CD4-positive, alpha-beta T cell treated with Interleukin-1 beta for 1 hour (primary cell): ENCODE results near the gene DENND1B.
A peak's percentile ranks its signal among the peaks of the same experiment; 100 is the strongest.
"Not testable (repeated sequence)": the region's sequence is repeated elsewhere in the genome, so short reads cannot be mapped to it uniquely, and the experiment has no call there.

Experiments
- DNase-seq, 2 donors: peaks; one replicate each; pipeline ENCODE4 v3.0.0-alpha.2; 2020 to 2022

DENND1B gene

DNA sequence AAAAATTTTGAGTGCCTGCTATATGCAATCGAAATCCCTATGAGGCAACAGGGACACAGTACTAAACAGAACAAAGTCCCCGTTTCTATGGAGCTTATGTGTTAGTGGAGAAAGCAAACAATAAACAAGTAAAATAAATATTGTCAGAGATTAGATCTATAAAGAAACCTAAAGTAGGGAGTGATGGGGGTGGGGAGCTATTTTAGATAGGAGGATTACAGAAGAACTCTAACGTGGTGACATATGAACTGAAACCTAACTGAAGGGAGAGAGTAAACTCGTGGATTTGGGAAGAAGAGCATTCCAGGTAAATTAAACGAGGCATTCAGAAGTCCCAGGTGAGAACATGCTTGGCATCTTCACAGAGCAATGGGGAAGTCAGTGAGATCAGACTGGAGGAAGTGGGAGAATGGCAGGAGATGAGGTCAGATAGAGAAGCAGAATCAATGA is 154.5 kb downstream of the DENND1B start:
- DNase-seq = no peak

DNA sequence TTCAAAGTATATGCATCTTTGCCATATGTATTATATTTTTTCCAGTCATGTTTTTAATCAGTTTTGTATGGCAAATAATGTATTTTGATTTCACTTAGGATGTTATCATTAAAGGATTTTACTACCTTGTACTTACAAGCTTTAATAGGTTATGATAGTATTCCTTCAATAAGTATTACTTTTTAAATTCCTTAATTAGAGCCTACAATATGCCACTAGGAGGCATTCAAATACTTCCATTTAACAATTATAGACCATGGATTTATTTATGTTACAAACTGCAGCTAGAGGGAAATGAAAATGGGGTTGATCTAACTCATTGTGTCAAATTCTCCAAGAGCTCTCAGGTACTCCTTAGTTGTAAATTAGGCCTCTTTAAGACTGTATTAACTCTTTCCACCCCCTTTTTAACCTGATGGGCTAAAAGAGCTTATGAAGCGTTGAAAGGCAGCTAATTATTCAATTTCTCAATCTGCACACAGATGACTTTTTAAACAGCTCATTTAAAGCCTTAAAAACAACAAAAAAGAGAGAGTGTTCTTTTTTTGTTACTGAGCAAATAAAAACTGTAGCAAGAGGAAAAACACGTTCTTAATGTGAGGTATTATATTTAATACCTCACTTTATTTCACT is 156.2 kb downstream of the DENND1B start:
- DNase-seq = peak in 1 of 2 donors; percentile 21

DNA sequence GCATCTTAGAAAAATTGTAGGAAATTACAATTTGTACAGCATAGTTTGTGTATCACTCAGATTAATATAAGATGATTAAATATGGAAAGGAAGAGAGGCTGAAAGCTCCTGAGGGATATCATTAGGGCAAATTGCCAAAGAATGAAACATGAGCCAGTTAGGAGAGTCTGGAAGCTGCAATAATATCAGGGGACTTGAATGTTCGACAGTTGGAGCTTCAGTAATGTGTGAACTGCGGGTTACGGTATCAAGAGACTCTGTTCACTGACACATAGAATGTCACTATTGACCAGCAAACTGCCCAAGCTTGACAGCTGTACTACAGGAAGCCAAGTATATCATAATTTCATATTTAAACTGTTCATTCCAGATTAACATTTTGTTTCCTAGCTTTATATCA is 157.2 kb downstream of the DENND1B start:
- DNase-seq = no peak

DNA sequence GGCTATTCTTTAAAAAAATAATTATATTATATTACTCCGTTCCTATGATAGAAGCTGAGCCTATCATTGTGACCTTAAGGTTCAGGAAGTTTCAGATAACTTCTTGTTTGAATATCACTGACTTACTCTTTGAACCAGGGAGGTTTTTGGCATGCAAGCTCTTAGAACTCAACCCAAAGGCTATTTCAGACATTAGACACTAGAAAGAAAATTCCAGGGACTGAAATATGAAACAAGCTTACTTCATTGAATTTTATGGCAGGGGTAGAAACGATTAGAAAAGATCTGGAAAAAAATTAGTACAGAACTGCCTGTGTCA is 159.6 kb downstream of the DENND1B start:
- DNase-seq = no peak

DNA sequence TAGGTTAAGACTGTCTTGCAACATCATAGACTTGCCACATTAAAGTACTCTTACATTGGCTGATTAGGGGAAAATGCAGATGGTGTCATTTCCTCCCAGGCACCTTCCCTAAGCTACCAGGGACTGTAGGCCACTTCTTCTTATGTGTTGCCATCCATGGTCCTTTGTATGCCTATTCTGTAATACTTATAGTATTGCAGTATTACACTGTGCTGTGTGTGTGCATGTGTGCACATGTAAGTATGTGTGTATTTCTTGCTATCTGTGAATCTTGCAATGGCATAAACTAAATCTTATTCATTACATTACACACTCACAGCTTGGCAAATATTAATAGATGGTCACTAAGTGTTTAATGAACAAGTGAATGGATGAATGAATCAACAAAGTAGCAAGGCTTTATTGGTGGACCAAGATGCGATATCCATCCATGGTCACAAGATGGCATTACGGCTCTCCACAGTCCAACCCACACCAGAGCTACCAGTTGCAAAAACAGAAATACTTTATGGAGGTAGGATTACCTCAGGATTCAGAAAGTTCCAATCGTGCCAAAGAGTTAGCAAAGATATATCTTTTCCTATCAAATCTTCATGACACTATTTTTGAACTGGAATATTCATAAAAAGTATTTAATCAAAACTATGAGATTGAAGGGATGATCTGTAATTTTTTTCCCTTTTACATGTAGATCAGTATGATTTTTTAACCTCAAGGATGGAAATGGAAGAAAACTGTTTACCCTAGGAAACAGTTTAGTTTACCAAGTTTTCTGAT is 160.2 kb downstream of the DENND1B start:
- peak; percentile 11 to 23 for DNase-seq

DNA sequence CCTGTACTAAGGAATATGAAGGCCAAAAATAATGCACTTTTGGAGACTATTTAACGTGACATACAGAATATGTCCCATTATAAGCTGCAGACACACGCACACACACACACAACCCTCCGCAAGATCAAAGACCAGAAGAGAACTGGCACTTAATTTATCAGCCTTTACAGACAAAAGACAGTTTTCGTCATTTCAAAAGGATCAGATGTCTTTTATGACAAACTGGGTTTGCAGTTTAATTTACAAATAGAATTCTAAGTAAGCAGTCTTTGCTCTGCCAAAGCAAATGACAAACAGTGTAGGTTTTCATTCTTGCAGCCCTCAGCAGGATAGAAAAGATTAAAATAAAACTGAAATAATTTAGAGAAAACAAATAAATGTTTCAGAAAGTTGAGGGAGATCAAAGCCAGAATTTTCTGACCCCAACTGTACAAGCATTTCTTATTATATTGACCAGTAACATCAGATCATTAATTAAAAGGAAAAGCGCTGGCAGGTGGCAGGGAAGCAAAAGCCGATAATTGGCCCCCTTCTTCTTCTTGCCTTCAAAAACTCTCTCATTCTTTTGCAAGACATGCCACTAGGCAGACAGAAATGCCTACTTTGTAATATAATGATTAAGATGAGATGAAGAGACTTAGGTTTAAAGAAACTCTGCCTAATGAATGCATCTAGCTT is 169.0 kb downstream of the DENND1B start:
- no peak for DNase-seq

DNA sequence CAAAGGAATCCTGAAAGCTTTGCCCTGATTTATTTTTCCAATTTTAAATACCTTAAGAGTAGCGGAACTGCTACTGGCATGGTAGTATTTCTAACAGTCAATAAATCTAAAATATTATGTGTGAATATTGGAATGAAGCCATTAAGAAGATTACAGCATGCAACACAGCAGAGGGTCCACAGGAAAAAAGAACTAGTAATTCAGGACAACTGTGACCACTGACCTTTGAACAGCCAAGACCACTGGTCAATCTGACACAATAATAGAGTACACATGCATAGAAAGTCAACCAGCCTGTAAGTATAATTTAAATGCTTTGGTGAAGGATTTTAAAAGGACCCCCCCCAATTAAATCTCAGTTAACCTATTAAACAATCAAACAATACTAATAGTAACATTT is 171.0 kb downstream of the DENND1B start:
- DNase-seq = no peak

DNA sequence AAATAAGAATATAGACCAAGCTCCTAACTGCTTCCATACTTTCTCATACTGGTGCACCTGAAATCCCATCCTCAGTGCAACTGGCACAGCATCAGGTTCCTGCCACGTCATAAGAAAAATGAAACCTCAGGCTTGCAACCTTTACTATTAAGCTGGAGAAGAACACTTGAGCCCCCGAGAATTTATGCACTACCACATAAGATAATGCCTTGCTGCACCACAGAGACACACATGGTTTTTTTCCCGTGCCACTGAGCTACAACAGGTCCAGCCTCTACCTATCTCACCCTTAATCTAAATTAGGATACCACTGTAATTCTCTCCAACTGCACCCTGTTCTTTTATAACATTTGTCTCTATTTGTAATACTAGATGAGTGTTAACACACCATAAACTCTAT is 174.5 kb downstream of the DENND1B start:
- no peak for DNase-seq

DNA sequence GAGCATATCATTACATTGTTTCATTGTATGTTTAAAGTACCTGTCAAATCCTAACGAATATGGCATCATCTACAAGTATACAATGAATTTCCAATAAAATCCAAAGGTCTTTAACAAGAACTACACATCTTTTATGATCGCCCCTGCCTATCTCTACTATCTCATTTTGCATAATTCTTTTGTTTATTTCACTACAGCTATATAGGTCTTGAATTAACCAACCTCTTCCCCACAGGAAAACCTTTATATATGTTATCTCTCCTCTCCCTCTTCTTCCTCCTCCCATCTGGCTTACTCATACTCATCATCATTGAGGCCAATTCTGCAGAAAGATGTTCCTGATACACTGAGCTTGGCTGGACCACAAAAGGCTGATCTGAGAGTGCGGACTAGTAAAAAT is 175.5 kb downstream of the DENND1B start:
- DNase-seq = no peak

DNA sequence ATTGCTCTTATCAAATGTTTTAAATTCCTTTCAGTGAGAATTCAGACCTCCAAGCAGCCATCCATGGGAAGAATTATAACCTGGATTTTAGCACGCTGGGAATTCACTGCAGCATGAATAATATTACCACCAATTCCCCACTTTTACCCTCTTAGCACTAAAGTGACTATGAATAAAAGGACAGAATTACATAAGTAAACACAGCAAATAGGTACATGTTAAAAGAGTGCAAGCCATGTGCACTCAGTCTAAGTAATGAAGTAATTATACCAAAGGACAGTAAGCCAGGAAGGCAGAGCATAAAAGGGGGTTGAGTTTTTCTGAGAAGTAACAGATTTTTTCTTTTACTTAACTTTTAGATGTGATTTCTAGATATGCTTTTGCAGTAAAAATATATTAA is 176.3 kb downstream of the DENND1B start:
- no peak for DNase-seq

DNA sequence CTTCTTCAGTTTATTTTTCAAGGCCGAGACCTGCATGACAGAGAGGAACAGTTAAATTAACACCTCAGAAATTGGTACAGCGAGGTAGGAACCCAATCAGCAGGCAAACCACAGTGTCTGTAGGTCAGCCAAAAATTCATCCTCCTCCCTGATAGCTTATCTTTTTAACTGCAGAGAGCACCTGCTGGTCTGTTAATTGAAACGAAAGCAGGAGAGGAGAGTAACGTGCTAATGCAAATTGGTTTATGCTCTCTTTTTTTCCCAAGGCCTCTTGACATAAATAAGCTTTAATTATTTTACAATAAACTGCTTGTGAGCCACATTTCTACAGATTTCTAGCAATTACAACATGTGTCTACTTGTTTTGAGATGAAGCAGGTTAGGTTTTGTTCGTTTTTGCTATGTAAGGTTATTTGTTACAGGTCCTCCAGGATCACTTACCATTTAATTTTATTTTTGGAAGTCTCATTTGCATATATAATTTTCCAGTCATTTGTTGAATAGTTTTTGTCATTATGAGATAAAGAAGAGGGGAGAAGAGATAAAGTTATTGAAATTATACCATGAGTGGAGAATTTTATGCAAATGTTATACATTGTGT is 179.9 kb downstream of the DENND1B start:
- DNase-seq = no peak

DNA sequence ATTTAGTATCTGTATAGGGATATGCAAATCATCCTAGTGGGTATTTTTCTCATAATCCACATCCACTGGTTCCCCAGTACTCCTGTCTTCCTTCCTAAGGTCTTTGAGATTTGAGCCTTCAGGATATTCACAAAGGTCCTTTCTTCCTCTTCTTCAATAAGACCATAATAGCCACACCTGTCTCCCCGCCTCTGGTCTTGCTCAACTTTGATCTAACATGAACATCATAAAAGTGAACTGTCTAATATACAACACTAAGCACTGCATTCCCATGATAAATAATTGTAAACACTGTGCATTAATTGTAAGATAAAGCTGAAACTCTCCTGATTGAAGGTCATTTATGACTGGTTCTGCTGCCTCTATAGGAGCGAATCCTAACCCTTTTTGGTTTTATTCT is 184.6 kb downstream of the DENND1B start:
- DNase-seq = no peak

DNA sequence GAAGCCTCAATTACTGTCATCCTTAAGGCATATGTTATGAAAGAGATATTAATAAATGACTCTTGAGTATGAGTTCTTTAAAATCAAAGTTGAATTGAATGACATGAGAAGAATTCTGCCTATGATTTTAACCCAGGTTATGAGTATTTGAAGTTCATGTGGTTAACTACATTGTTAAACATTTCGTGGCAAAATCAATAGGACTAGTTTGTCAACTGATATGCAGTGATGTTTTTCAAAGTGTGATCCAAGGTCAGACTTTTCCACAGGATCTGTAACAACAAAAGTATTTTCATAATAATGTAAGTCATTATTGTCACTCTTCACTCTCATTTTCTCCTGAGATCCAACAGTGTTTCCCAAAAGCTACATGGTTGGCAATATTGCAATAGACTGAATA is 189.5 kb downstream of the DENND1B start:
- no peak for DNase-seq

DNA sequence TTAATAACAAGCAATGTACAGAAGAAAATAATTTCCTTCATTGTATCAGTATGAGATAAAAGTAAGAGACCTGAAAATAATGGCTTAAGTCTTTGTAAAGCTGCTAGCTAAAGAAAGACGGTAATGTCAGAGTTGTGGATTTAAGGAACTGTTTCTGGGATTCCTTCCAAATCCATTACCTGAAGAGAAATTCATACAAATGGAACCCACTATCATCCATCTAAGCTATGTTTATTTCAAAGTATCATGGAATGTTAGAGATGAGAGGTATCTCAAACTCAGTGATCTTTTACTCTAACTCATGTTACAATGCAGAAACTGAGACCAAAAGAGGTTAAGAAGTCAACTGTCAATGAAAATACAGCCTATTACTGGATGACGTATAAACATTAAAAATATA is 197.7 kb downstream of the DENND1B start:
- no peak for DNase-seq

DNA sequence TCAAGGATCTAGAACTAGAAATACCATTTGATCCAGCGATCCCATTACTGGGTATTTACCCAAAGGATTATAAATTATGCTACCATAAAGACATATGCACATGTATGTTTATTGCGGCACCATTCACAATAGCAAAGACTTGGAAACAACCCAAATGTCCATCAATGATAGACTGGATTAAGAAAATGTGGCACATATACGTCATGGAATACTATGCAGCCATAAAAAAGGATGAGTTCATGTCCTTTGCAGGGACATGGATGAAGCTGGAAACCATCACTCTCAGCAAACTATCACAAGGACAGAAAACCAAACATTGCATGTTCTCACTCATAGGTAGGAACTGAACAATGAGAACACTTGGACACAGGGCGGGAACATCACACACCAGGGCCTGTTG is 199.7 kb downstream of the DENND1B start:
- not testable (repeated sequence) for DNase-seq

DNA sequence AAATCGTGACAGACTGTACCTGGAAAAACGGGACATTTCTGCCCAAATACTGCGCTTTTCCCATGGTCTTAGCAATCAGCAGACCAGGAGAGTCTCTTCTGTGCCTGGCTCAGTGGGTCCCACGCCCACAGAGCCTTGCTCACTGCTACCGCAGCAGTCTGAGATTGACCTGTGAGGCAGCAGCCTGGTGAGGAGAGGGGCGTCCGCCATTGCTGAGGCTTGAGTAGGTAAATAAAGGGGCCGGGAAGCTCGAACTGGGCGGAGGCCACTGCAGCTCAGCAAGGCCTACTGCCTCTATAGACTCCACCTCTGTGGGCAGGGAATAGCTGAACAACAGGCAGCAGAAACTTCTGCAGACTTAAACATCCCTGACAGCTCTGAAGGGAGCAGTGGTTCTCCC is 203.1 kb downstream of the DENND1B start:
- DNase-seq = no peak

DNA sequence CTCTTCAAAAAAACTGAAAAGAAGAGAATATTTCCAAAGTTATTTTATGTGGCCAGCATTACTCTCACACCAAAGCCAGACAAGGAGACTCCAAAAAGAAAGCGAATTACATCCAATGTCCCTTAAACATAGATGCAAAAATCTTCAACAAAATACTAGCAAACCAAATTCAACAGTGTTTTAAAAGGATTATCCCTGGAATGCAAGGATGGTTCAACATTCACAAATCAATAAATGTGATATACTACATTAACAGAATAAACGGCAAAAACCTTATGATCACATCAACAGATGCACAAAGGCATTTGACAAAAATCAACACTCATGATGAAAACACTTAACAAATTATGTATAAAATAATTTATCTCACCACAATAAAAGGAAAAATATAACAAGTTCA is 207.8 kb downstream of the DENND1B start:
- DNase-seq = no peak

DNA sequence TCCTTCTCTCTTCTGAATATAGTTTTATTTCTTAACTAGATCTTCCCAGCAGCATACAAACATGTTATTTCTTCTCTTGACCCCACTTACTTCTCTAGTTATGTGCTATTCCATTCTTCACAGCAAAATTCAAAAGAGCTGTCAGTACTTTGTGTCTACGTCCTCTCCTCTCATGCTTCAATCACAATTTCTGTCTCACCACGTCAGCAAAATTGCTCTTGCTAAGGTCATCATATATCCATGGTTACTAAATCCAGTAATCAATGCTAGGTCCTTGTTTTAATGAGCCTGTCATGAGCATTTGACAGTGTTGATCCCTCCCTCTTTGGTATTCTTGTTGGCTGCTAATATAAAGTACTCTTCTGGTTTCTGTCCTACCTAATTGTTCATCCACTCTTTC is 214.2 kb downstream of the DENND1B start:
- no peak for DNase-seq

DNA sequence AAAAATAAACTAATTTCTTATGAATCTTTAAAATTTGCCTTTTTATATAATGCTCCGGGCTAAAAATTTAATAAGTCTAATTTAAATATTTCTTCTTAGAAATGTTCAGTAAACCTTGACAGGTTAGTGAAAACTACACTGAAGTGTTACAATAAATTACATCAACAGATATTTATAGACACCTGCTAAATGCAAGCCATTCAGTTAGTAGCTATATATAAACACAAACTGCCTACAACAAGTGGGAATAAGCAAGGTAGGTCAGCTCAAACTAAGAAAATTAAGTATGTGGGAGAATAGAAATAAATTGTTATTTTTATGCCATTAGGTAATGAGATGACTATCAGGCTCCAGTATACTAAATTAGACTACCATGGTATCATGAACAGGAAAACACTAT is 215.6 kb downstream of the DENND1B start:
- DNase-seq = no peak

DNA sequence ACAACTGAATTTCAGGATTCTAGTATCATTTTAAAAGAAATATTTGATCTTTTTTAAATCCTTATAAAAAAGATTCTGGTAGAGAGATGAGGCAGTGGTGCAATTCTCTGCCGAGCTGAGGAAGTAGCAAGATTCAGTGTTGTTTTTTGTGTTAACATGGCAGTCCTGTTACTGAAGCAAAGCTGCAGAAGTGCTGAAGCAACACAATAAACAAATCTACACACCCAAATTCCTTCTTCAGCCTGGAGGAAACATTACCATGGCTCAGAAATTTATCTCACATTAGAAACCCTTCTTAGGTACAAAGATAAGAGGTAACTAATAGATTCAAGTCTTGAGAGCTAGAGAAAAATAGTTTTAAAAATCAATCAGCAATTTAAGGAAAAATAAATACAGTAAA is 216.0 kb downstream of the DENND1B start:
- DNase-seq = no peak

DNA sequence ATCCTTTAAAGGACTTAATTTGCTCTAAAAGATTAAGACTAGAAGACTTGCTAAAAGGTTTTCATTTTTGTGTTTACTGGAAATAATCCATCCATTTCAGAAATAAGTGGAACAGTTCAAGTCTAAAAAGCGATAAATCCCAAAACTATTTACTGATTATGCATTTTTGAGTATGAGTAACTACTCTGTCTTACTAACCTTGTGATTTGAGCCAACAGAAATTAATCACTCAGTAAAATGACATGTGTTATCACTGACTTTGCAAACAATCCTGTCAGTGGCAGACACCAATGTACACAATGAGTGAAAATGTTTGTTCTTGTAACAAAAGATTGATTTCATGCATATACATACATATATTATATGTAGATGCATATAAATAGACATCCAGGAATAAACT is 218.0 kb downstream of the DENND1B start:
- DNase-seq = no peak

DNA sequence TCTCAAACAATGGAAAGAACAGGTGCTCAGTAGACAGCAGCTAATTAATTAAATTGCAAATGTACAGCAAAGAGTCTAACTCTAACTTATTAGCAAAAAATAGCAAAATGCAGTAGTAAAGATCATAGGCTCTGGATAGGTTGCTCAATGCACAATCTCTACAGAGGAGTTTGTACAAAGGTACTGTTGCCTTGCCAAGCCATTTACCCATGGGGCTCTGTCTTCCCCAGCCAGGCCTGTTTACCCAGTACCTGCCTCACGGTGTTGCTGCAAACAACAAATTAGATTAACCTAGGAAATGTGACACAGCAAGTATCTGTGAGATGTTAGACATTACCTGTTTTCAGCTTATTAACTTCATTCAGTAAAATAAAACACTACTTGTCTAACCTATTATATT is 222.0 kb downstream of the DENND1B start:
- no peak for DNase-seq

DNA sequence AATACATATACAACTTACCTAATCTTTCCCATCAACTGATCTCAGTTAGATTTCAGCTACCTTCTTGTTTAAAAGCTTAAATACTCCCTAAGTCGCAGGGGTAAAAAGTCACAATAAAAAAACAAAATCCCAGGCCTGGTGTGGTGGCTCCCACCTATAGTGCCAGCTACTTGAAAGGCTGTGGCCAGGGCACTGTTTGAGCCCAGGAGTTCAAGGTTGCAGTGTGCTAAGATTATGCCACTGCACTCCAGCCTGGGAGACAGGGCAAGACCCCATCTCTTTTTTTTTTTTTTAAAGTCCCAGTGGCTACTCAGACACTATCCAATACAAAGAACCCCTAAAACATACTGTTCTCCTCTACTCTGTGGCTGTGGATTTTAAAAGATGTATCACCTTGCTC is 228.3 kb downstream of the DENND1B start:
- DNase-seq = no peak

DNA sequence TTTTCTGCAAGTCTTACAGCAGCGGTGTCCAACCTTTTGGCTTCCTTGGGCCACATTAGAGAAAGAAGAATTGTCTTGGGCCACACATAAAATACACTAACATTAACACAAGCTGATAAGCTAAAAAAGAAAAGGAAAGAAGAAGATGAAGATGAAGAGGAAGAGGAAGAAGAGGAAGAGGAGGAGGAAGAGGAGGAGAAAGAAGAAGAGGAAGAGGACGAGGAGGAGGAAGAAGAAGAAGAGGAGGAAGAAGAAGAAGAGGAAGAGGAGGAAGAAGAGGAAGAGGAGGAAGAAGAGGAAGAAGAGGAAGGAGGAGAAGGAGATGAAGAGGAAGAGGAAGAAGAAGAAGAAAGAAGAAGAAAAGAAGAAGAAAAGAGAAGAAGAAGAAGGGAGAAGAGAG is 230.7 kb downstream of the DENND1B start:
- no peak for DNase-seq
